AG04450 (cell line): Measurements from ENCODE around the gene C10orf105. TPM values are rescaled to one million over a fixed set of nuclear protein-coding genes. Genes with fewer than 3 reads are reported as not detected.

Source experiments
- CTCF ChIA-PET: fragments of 300-600, 350-600 bp; formaldehyde crosslinking; extraction: SDS; loops from one replicate; lab custom pipeline; 2022; ENCODE audit warnings: antibody characterized with exemption, inconsistent platforms; lab: Charles Lee
- POLR2A ChIA-PET: fragments of 350-600 bp; formaldehyde crosslinking; extraction: SDS; loops from one replicate; lab custom pipeline; 2021; ENCODE audit warnings: antibody characterized with exemption, inconsistent platforms; lab: Yijun Ruan, JAX
- DNase-seq: peaks from one replicate; pipeline ENCODE4 v3.0.0-alpha.2; 2011; ENCODE audit warnings: low read depth, low spot score
- H3K27ac ChIP-seq: one replicate; pipeline ENCODE4 v1.5.1; 2012; ENCODE audit warnings: low read depth, low read length, control low read depth
- H3K27me3 ChIP-seq: one replicate; pipeline ENCODE4 v1.6.0; 2012; ENCODE audit warnings: low read length; ENCODE audit not compliant: control insufficient read depth, insufficient read depth
- H3K4me3 ChIP-seq: 2 replicates; pipeline ENCODE4 v1.5.1; 2011; ENCODE audit warnings: mild to moderate bottlenecking, low read depth, low read length, control low read depth
- H3K9me3 ChIP-seq: 2 replicates; pipeline ENCODE4 v1.5.1; 2012; ENCODE audit warnings: low read length; ENCODE audit not compliant: control insufficient read depth, insufficient read depth
- polyA plus RNA-seq: library from polyadenylated mRNA; depleted of rRNA; stranded (reverse); fragments of >200 nt; gene quantifications from 2 replicates; pipeline ENCODE4 v1.2.3, GENCODE V29; 2011
- TF ChIP-seq, protein P1 (sequence below): IDR thresholded peaks from 2 replicates; pipeline ENCODE4 v1.5.1; 2011; ENCODE audit warnings: low read depth, low read length, control low read depth, inconsistent platforms

Gene C10orf105
- polyA plus RNA-seq, 1 experiment, result not detected

DNA sequence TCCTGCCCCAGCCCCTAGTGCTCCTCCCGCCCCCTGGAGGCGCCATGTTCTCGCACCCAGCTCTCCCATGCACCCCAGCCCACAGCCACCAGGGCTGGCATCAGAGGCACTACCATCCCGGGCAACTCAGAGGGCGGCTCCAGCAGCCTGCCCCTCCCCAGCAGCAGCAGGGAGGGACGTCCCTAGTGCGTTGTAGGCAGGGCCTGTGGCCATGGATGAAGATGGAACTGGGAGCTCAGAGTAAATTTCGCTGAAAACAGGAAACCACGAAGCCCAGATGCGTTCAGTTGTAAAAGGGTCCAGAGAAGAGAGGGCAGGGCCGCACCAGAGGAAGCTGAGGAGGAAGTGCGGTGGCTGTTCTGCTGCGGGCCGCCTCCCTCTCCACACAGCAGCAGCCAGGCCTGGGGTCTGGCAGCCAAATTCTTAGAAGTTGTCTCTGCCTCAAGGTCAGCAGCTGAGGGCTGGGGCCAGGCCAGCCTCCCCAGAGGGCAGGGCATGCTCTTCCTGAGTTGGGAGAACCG lies 29.2 kb upstream of the C10orf105 start:
- H3K9me3 ChIP-seq, result no peaks in the 10 kb centered on the region
- ChIA-PET CTCF (interaction anchor here (1.0 kb wide), 1 partner anchor 52 kb away, joined by 3 read pairs; no protein-coding TSS in a partner anchor), POLR2A (interaction anchor here (0.9 kb wide), 1 partner anchor 9 kb away, joined by 3 read pairs; no protein-coding TSS in a partner anchor)
- no peak overlapping the region for H3K4me3 ChIP-seq
- no peaks in the 10 kb centered on the region for H3K27me3 ChIP-seq
- TF ChIP-seq, protein P1, sequence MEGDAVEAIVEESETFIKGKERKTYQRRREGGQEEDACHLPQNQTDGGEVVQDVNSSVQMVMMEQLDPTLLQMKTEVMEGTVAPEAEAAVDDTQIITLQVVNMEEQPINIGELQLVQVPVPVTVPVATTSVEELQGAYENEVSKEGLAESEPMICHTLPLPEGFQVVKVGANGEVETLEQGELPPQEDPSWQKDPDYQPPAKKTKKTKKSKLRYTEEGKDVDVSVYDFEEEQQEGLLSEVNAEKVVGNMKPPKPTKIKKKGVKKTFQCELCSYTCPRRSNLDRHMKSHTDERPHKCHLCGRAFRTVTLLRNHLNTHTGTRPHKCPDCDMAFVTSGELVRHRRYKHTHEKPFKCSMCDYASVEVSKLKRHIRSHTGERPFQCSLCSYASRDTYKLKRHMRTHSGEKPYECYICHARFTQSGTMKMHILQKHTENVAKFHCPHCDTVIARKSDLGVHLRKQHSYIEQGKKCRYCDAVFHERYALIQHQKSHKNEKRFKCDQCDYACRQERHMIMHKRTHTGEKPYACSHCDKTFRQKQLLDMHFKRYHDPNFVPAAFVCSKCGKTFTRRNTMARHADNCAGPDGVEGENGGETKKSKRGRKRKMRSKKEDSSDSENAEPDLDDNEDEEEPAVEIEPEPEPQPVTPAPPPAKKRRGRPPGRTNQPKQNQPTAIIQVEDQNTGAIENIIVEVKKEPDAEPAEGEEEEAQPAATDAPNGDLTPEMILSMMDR, result no peak
- H3K27ac ChIP-seq, result no peak overlapping the region
- no peak for DNase-seq

DNA sequence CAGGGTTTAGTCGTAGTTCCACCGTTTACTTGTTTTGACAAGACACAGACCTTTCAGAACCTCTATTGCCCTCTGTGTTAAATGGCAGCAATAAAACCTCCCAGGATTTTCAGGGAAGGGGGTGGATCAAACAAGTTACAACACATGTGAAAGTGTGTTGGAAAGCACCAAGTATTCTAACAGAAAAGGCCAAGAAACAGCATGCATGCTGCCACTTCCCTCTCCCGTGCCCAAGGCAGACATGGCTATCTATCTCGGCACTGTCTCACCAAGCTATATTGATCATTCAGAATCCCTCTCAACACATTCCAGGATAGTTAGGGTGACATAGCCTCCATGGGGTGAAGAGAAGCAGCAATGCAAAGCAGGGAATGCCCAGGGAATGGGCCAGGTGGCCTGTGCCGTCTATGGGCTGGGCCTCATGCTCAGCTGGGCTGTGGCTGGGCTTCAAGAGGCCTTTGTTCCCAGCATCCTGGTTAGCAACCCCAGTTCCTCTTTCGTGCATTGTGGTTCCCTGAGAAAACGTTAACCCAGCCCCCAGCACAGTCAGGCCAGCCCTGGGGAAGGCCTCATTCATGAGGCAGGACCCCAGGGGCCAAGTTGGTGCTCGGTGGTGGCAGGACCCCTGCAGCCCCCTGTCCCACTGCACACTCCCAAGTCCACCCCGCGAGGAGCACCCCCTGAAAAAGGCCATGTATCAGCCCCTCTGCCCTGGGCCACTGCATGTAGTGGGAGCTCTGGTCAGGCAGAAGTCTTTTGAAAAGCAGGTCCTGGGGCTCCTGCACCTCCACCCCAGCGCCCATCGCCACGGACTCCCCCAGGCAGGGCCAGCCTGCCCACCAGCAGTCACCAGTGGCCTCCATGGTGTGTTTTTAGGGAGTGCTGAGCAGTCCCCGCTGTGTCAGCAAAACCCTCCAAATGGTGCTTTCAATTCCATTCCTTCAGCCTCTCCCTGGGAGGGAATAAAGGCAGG lies 28.3 kb upstream of the C10orf105 start:
- ChIA-PET CTCF (no interaction called here), POLR2A (interaction anchor here (0.9 to 1.1 kb wide), 2 partner anchors 10 to 11 kb away, joined by 3 read pairs; no protein-coding TSS in a partner anchor)
- no peak for DNase-seq
- TF ChIP-seq, protein P1, result no peak
- Histone ChIP-seq H3K4me3 (no peak overlapping the region), H3K9me3 (peaks cover 1% of the 10 kb centered on the region), H3K27me3 (no peaks in the 10 kb centered on the region), H3K27ac (no peak overlapping the region)

DNA sequence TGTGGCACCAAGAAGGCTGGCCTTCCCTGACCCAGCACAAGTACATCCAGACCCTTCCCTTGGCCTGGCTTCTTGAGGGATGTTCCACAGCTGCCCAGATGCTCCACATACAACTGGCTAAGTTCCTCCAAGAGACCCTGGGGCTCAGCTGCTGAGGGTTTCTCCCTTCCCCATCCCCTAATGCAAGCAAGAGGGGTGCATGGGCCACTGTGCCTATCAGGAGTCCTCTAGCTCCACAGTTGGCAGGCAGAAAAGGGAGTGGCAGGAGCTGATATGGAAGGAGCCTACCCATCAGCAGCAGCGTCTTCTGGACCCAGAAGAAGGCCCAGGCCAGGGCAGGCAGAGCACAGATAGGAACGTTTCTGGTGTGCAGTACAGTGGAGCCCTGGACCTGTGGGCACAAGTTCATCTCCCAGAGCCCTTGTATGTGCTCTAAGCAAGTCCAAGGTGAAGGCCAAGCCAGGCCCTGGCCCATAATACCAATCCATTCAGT lies 27.5 kb upstream of the C10orf105 start:
- Histone ChIP-seq H3K27ac (no peak overlapping the region), H3K27me3 (no peaks in the 10 kb centered on the region), H3K9me3 (peaks cover 4% of the 10 kb centered on the region), H3K4me3 (no peak overlapping the region)
- ChIA-PET CTCF (no interaction called here), POLR2A (interaction anchor here (1.1 kb wide), 1 partner anchor 12 kb away, joined by 3 read pairs; no protein-coding TSS in a partner anchor)
- TF ChIP-seq, protein P1, result no peak
- no peak for DNase-seq

DNA sequence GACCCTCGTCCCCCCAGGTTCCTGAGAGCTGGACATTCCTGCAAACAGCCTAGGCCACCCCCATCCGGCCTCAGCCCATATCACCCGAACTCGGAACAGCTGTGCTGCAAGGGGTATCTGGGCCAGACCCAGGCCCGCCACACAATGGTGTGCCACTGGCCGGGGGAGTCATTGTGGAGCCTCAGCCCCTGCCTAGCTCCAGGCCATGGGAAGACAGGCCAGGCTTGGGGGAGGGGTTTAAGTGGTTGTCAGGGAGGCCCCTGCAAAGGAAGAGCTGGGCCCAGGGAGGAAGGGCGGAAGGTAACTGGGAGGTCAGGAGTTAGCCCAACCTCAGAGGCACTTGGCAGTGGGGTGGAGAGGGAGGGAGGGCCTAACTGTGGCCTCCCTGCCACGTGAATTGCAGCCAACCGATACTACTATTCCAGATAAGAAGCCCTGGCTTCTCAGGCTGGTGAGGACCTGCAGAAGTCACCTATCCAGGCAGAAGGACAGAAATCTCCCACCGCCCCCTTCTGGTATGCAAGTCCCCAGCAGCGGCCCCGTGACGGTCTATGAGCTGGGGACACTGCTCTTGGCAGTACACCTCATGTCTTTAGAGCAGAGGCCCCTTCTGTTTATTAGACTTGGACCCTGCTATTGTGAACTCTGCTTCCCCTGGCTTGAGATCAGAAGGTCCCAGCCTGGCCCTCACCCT lies 26.9 kb upstream of the C10orf105 start:
- no peak overlapping the region for H3K4me3 ChIP-seq
- no peaks in the 10 kb centered on the region for H3K27me3 ChIP-seq
- TF ChIP-seq, protein P1, result no peak
- DNase-seq, result no peak
- H3K9me3 ChIP-seq, result peaks cover 6% of the 10 kb centered on the region
- H3K27ac ChIP-seq, result no peak overlapping the region
- POLR2A ChIA-PET, result no interaction called here
- CTCF ChIA-PET, result no interaction called here
